K562 (cell line): ENCODE data around the gene FAM219A. TPM values are rescaled to one million over a fixed set of nuclear protein-coding genes. Genes with fewer than 3 reads are reported as not detected.
A peak's percentile ranks its signal among the peaks of the same experiment; 100 is the strongest.

Experiments used
- BRF2 ChIP-seq: IDR thresholded peaks from 3 replicates; pipeline ENCODE4 v1.6.1; 2011; ENCODE audit warnings: borderline replicate concordance, mild to moderate bottlenecking; ENCODE audit not compliant: insufficient read length, insufficient read depth
- EP300 ChIP-seq: IDR thresholded peaks from 2 replicates; pipeline ENCODE4 v1.6.1; 2012; ENCODE audit warnings: low read length, improper control_type of control experiment
- MNT ChIP-seq, 2 experiments: fragments of 450-650 bp; conservative IDR thresholded peaks; 2 replicates each; pipeline ENCODE4 v1.6.1; 2017; ENCODE audit warnings: mild to moderate bottlenecking in 2 of 2, moderate library complexity in 2 of 2
- NCOA2 ChIP-seq, 2 experiments: fragments of 450-650 bp; IDR thresholded peaks; 2 replicates each; pipeline ENCODE4 v1.6.1; 2018; ENCODE audit warnings: mild to moderate bottlenecking in 2 of 2, moderate library complexity in 1 of 2; ENCODE audit not compliant: partially characterized antibody in 2 of 2
- OTX1 ChIP-seq: fragments of 450-650 bp; formaldehyde crosslinking; IDR thresholded peaks from 2 replicates; pipeline ENCODE4 v1.4.0; 2022; ENCODE audit warnings: mild to moderate bottlenecking
- RFX5 ChIP-seq: IDR thresholded peaks from 2 replicates; pipeline ENCODE4 v1.6.1; 2011; ENCODE audit warnings: low read depth, mild to moderate bottlenecking, improper control_type of control experiment, low read length
- ZNF3 ChIP-seq: fragments of 250-450 bp; sonication (Bioruptor Pico); IDR thresholded peaks from 2 replicates; pipeline ENCODE4 v1.5.0; 2021; ENCODE audit warnings: mild to moderate bottlenecking, moderate library complexity
- ZZZ3 ChIP-seq: fragments of 450-650 bp; IDR thresholded peaks from 2 replicates; pipeline ENCODE4 v1.6.1; 2016; ENCODE audit warnings: antibody characterized with exemption, mild to moderate bottlenecking, moderate library complexity
- polyA plus RNA-seq, 8 experiments: library from polyadenylated mRNA; depleted of rRNA in 4 of 8; stranded (reverse) in 5 of 8; unstranded in 3 of 8; fragments of >200 nt; fragmentation: Nextera tagmentation in 2 of 8; fragmentation: Illumina TruSeq in 1 of 8; extraction: Ambion mirVana in 2 of 8; extraction: Trizol in 1 of 8; gene quantifications; 2 replicates each; pipeline versions ENCODE4 v1.2.1 to v1.2.3, GENCODE V29; 2011 to 2014; ENCODE audit warnings: inconsistent platforms in 1 of 8, missing spikeins in 1 of 8
- total RNA-seq, 7 experiments: library from RNA; depleted of rRNA in 6 of 7; stranded (reverse); fragments of >200 nt in 6 of 7; fragmentation: Illumina TruSeq in 2 of 7; extraction: Trizol in 2 of 7; gene quantifications; 2 replicates each; pipeline versions ENCODE4 v1.2.1 to v1.2.3, GENCODE V29; 2011 to 2021; ENCODE audit warnings: low replicate concordance in 1 of 7
- TF ChIP-seq, protein P1 (sequence below): sonication (generic); formaldehyde crosslinking; IDR thresholded peaks from 2 replicates; pipeline ENCODE4 v1.8.1; 2023; ENCODE audit warnings: mild to moderate bottlenecking, missing genetic modification reagents
- TF ChIP-seq, protein P2 (sequence below): fragments of 250-450 bp; sonication (Bioruptor Pico); IDR thresholded peaks from 2 replicates; pipeline ENCODE4 v1.5.0; 2022; ENCODE audit warnings: mild to moderate bottlenecking

The FAM219A gene
- total and polyA plus RNA-seq, 9 of the 15 experiments (the other 6 are each of a cell fraction or from before 2014, with no cell fraction given): 0.63 to 8.6 (median 2.9) TPM

DNA sequence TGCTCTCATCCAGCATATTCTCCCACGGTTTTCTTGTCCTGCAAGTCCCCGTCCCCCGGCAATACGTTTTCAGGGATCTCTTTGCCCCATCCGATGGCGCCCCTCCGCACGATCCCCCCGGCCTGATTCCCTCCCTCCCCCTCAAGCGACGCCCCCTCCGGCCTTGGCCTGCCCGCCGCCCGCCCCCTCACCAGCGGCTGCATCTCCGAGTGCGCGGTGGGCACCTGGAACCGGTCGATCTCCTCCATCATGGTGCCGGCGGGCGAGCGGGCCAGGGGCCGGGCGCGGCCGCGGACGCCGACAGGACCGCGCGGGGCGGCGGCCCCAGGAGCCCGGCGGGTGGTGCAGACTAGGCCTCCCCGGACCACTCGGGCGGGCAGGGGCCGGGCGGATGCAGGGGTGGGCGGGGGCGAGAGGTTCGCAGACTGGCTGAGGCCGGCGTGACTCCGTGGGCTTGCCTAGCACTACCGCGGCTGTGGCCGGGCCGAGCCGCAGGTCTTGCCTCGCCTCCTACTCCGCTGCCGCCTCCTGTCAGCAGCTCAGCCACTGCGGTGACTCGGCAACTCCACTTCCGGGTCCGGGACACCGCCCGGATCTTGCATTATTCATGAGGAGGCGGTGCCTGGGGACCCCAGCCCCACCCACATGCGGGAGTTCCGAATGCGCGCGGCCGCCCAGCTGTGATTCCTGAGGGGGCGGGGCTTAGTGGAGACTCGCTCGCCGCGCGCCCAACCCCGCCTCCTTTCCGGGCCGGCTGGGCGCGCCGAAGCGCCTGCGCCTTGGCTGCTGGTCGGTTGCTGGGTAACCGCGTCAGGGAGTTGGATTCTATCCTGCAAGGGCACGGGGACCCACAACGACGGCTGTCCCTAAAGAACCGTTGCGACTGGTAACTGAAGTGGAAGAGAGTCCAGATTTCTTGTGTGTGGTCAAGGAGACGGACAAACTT is at the start of gene FAM219A, which contains the start of gene DNAI1 (continued):
- TF ChIP-seq OTX1 (CRISPR knock-in tag) (no peak), ZZZ3 (no peak), ZNF3 (CRISPR knock-in tag) (no peak), RFX5 (no peak), BRF2 (no peak), MNT (conservative IDR thresholded peaks at IDR 0.05) (peak in 1 of 2 experiments; percentile 44; a peak in 1 of 4 replicates), EP300 (peak; percentile 15; the same call in 1 of the 2 replicates), NCOA2 (IDR thresholded peaks at IDR 0.05; ENCODE audit: partially characterized antibody in 2 of 2) (no peak)
- TF ChIP-seq, protein P1, sequence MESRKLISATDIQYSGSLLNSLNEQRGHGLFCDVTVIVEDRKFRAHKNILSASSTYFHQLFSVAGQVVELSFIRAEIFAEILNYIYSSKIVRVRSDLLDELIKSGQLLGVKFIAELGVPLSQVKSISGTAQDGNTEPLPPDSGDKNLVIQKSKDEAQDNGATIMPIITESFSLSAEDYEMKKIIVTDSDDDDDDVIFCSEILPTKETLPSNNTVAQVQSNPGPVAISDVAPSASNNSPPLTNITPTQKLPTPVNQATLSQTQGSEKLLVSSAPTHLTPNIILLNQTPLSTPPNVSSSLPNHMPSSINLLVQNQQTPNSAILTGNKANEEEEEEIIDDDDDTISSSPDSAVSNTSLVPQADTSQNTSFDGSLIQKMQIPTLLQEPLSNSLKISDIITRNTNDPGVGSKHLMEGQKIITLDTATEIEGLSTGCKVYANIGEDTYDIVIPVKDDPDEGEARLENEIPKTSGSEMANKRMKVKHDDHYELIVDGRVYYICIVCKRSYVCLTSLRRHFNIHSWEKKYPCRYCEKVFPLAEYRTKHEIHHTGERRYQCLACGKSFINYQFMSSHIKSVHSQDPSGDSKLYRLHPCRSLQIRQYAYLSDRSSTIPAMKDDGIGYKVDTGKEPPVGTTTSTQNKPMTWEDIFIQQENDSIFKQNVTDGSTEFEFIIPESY: no peak
- TF ChIP-seq, protein P2, sequence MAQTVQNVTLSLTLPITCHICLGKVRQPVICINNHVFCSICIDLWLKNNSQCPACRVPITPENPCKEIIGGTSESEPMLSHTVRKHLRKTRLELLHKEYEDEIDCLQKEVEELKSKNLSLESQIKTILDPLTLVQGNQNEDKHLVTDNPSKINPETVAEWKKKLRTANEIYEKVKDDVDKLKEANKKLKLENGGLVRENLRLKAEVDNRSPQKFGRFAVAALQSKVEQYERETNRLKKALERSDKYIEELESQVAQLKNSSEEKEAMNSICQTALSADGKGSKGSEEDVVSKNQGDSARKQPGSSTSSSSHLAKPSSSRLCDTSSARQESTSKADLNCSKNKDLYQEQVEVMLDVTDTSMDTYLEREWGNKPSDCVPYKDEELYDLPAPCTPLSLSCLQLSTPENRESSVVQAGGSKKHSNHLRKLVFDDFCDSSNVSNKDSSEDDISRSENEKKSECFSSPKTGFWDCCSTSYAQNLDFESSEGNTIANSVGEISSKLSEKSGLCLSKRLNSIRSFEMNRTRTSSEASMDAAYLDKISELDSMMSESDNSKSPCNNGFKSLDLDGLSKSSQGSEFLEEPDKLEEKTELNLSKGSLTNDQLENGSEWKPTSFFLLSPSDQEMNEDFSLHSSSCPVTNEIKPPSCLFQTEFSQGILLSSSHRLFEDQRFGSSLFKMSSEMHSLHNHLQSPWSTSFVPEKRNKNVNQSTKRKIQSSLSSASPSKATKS (CRISPR knock-in tag): no peak
